Measurements from ENCODE around the gene GSG1L2.

The GSG1L2 gene

GRCh38 chr17:9825641-9826150 lies 3.8 kb upstream of the GSG1L2 start, which contains the start of gene GLP2R:
GLP2R (plus strand) TSS chr17:9825924; CDS start chr17:9826064, 140 bp downstream.
- H3K4me3 ChIP-seq (ENCODE audit: low read length in 2 of 2): peak within 1 kb of the TSS; percentile 30 to 60

GRCh38 chr17:9824797-9825338 lies 3.0 kb upstream of the GSG1L2 start:
- H3K27ac ChIP-seq (ENCODE audit: low read length): no peak overlapping the region

More at GRCh38 chr17:9825641-9826150, 3.8 kb upstream of the GSG1L2 start, which contains the start of gene GLP2R:
- Histone ChIP-seq H3K27me3 (ENCODE audit: control insufficient read depth in 1 of 2, insufficient read depth in 2 of 2, low read length in 2 of 2) (no peaks in the 10 kb centered on the region), H3K27ac (ENCODE audit: low read length) (no peak within 1 kb of the TSS), H3K4me1 (ENCODE audit: control insufficient read depth, insufficient read depth, low read length) (peaks cover 21% of the 10 kb centered on the region), H3K9ac (ENCODE audit: low read length in 2 of 2) (no peak within 1 kb of the TSS), H3K9me3 (ENCODE audit: control insufficient read depth in 2 of 2, low read length in 2 of 2) (no peaks in the 10 kb centered on the region), H3K36me3 (ENCODE audit: control insufficient read depth in 2 of 2, insufficient read depth in 2 of 2, low read length in 2 of 2) (no peaks in the 10 kb centered on the region)

GRCh38 chr17:9824094-9824493 lies 2.2 kb upstream of the GSG1L2 start:
- Histone ChIP-seq H3K4me3 (ENCODE audit: low read length in 2 of 2) (no peak overlapping the region), H3K27me3 (ENCODE audit: control insufficient read depth in 1 of 2, insufficient read depth in 2 of 2, low read length in 2 of 2) (no peaks in the 10 kb centered on the region), H3K9ac (ENCODE audit: low read length in 2 of 2) (no peak overlapping the region), H3K36me3 (ENCODE audit: control insufficient read depth in 2 of 2, insufficient read depth in 2 of 2, low read length in 2 of 2) (no peaks in the 10 kb centered on the region), H3K27ac (ENCODE audit: low read length) (no peak overlapping the region), H3K4me1 (ENCODE audit: control insufficient read depth, insufficient read depth, low read length) (peaks cover 21% of the 10 kb centered on the region), H3K9me3 (ENCODE audit: control insufficient read depth in 2 of 2, low read length in 2 of 2) (no peaks in the 10 kb centered on the region)

More at GRCh38 chr17:9824797-9825338, 3.0 kb upstream of the GSG1L2 start:
- Histone ChIP-seq H3K4me1 (ENCODE audit: control insufficient read depth, insufficient read depth, low read length) (peaks cover 21% of the 10 kb centered on the region), H3K4me3 (ENCODE audit: low read length in 2 of 2) (no peak overlapping the region), H3K36me3 (ENCODE audit: control insufficient read depth in 2 of 2, insufficient read depth in 2 of 2, low read length in 2 of 2) (no peaks in the 10 kb centered on the region), H3K9ac (ENCODE audit: low read length in 2 of 2) (no peak overlapping the region), H3K9me3 (ENCODE audit: control insufficient read depth in 2 of 2, low read length in 2 of 2) (no peaks in the 10 kb centered on the region), H3K27me3 (ENCODE audit: control insufficient read depth in 1 of 2, insufficient read depth in 2 of 2, low read length in 2 of 2) (no peaks in the 10 kb centered on the region)

GRCh38 chr17:9820448-9820847 lies 1.4 kb downstream of the GSG1L2 start:
- peaks cover 3% of the 10 kb centered on the region for H3K4me1 ChIP-seq (ENCODE audit: control insufficient read depth, insufficient read depth, low read length)
- H3K4me3 ChIP-seq (ENCODE audit: low read length in 2 of 2): no peak overlapping the region
- H3K27me3 ChIP-seq (ENCODE audit: control insufficient read depth in 1 of 2, insufficient read depth in 2 of 2, low read length in 2 of 2): no peaks in the 10 kb centered on the region
- H3K27ac ChIP-seq (ENCODE audit: low read length): no peak overlapping the region
- no peaks in the 10 kb centered on the region for H3K9me3 ChIP-seq (ENCODE audit: control insufficient read depth in 2 of 2, low read length in 2 of 2)
- no peak overlapping the region for H3K9ac ChIP-seq (ENCODE audit: low read length in 2 of 2)
- no peaks in the 10 kb centered on the region for H3K36me3 ChIP-seq (ENCODE audit: control insufficient read depth in 2 of 2, insufficient read depth in 2 of 2, low read length in 2 of 2)

GRCh38 chr17:9818760-9819159 lies 3.1 kb downstream of the GSG1L2 start:
- Histone ChIP-seq H3K27me3 (ENCODE audit: control insufficient read depth in 1 of 2, insufficient read depth in 2 of 2, low read length in 2 of 2) (no peaks in the 10 kb centered on the region), H3K36me3 (ENCODE audit: control insufficient read depth in 2 of 2, insufficient read depth in 2 of 2, low read length in 2 of 2) (no peaks in the 10 kb centered on the region), H3K27ac (ENCODE audit: low read length) (no peak overlapping the region), H3K9me3 (ENCODE audit: control insufficient read depth in 2 of 2, low read length in 2 of 2) (no peaks in the 10 kb centered on the region), H3K9ac (ENCODE audit: low read length in 2 of 2) (no peak overlapping the region), H3K4me3 (ENCODE audit: low read length in 2 of 2) (no peak overlapping the region), H3K4me1 (ENCODE audit: control insufficient read depth, insufficient read depth, low read length) (no peaks in the 10 kb centered on the region)

GRCh38 chr17:9817086-9817485 lies 4.8 kb downstream of the GSG1L2 start:
- no peaks in the 10 kb centered on the region for H3K27me3 ChIP-seq (ENCODE audit: control insufficient read depth in 1 of 2, insufficient read depth in 2 of 2, low read length in 2 of 2)
- H3K9me3 ChIP-seq (ENCODE audit: control insufficient read depth in 2 of 2, low read length in 2 of 2): no peaks in the 10 kb centered on the region
- no peak overlapping the region for H3K9ac ChIP-seq (ENCODE audit: low read length in 2 of 2)
- no peak overlapping the region for H3K4me3 ChIP-seq (ENCODE audit: low read length in 2 of 2)
- no peaks in the 10 kb centered on the region for H3K4me1 ChIP-seq (ENCODE audit: control insufficient read depth, insufficient read depth, low read length)
- H3K36me3 ChIP-seq (ENCODE audit: control insufficient read depth in 2 of 2, insufficient read depth in 2 of 2, low read length in 2 of 2): no peaks in the 10 kb centered on the region
- H3K27ac ChIP-seq (ENCODE audit: low read length): no peak overlapping the region

GRCh38 chr17:9816472-9816871 lies 5.4 kb downstream of the GSG1L2 start:
- Histone ChIP-seq H3K9me3 (ENCODE audit: control insufficient read depth in 2 of 2, low read length in 2 of 2) (no peaks in the 10 kb centered on the region), H3K4me3 (ENCODE audit: low read length in 2 of 2) (no peak overlapping the region), H3K4me1 (ENCODE audit: control insufficient read depth, insufficient read depth, low read length) (no peaks in the 10 kb centered on the region), H3K27me3 (ENCODE audit: control insufficient read depth in 1 of 2, insufficient read depth in 2 of 2, low read length in 2 of 2) (no peaks in the 10 kb centered on the region), H3K36me3 (ENCODE audit: control insufficient read depth in 2 of 2, insufficient read depth in 2 of 2, low read length in 2 of 2) (no peaks in the 10 kb centered on the region), H3K9ac (ENCODE audit: low read length in 2 of 2) (no peak overlapping the region), H3K27ac (ENCODE audit: low read length) (no peak overlapping the region)

GRCh38 chr17:9814337-9814945 lies 7.4 kb downstream of the GSG1L2 start:
- H3K4me3 ChIP-seq (ENCODE audit: low read length in 2 of 2): no peak overlapping the region
- H3K36me3 ChIP-seq (ENCODE audit: control insufficient read depth in 2 of 2, insufficient read depth in 2 of 2, low read length in 2 of 2): no peaks in the 10 kb centered on the region
- no peak overlapping the region for H3K27ac ChIP-seq (ENCODE audit: low read length)

GRCh38 chr17:9813166-9813565 lies 8.7 kb downstream of the GSG1L2 start:
- no peak overlapping the region for H3K27ac ChIP-seq (ENCODE audit: low read length)
- H3K36me3 ChIP-seq (ENCODE audit: control insufficient read depth in 2 of 2, insufficient read depth in 2 of 2, low read length in 2 of 2): no peaks in the 10 kb centered on the region
- H3K9ac ChIP-seq (ENCODE audit: low read length in 2 of 2): no peak overlapping the region
- no peaks in the 10 kb centered on the region for H3K27me3 ChIP-seq (ENCODE audit: control insufficient read depth in 1 of 2, insufficient read depth in 2 of 2, low read length in 2 of 2)
- no peaks in the 10 kb centered on the region for H3K9me3 ChIP-seq (ENCODE audit: control insufficient read depth in 2 of 2, low read length in 2 of 2)
- H3K4me1 ChIP-seq (ENCODE audit: control insufficient read depth, insufficient read depth, low read length): no peaks in the 10 kb centered on the region
- H3K4me3 ChIP-seq (ENCODE audit: low read length in 2 of 2): no peak overlapping the region

More at GRCh38 chr17:9814337-9814945, 7.4 kb downstream of the GSG1L2 start:
- H3K9me3 ChIP-seq (ENCODE audit: control insufficient read depth in 2 of 2, low read length in 2 of 2): no peaks in the 10 kb centered on the region
- no peak overlapping the region for H3K9ac ChIP-seq (ENCODE audit: low read length in 2 of 2)
- H3K27me3 ChIP-seq (ENCODE audit: control insufficient read depth in 1 of 2, insufficient read depth in 2 of 2, low read length in 2 of 2): no peaks in the 10 kb centered on the region
- H3K4me1 ChIP-seq (ENCODE audit: control insufficient read depth, insufficient read depth, low read length): no peaks in the 10 kb centered on the region

- Histone ChIP-seq H3K9me3 (ENCODE audit: control insufficient read depth in 2 of 2, low read length in 2 of 2) (peaks cover 0 to 4% of the 10 kb centered on the region in 2 donors), H3K9ac (ENCODE audit: low read length in 2 of 2) (no peak overlapping the region), H3K4me1 (ENCODE audit: control insufficient read depth, insufficient read depth, low read length) (no peaks in the 10 kb centered on the region), H3K27ac (ENCODE audit: low read length) (no peak overlapping the region), H3K4me3 (ENCODE audit: low read length in 2 of 2) (no peak overlapping the region), H3K27me3 (ENCODE audit: control insufficient read depth in 1 of 2, insufficient read depth in 2 of 2, low read length in 2 of 2) (no peaks in the 10 kb centered on the region), H3K36me3 (ENCODE audit: control insufficient read depth in 2 of 2, insufficient read depth in 2 of 2, low read length in 2 of 2) (no peaks in the 10 kb centered on the region)
These were observed 10.3 kb downstream of the GSG1L2 start for GRCh38 chr17:9811537-9811936.

GRCh38 chr17:9811086-9811485 lies 10.8 kb downstream of the GSG1L2 start:
- no peaks in the 10 kb centered on the region for H3K4me1 ChIP-seq (ENCODE audit: control insufficient read depth, insufficient read depth, low read length)
- H3K27ac ChIP-seq (ENCODE audit: low read length): no peak overlapping the region
- no peaks in the 10 kb centered on the region for H3K36me3 ChIP-seq (ENCODE audit: control insufficient read depth in 2 of 2, insufficient read depth in 2 of 2, low read length in 2 of 2)
- H3K27me3 ChIP-seq (ENCODE audit: control insufficient read depth in 1 of 2, insufficient read depth in 2 of 2, low read length in 2 of 2): no peaks in the 10 kb centered on the region
- no peak overlapping the region for H3K9ac ChIP-seq (ENCODE audit: low read length in 2 of 2)
- H3K9me3 ChIP-seq (ENCODE audit: control insufficient read depth in 2 of 2, low read length in 2 of 2): peaks cover 0 to 4% of the 10 kb centered on the region in 2 donors
- no peak overlapping the region for H3K4me3 ChIP-seq (ENCODE audit: low read length in 2 of 2)
